A204.1 (cell line): ENCODE data around the gene ADAMTS9.

Source experiments
- FAIRE-seq: peaks from 2 replicates; lab custom pipeline; 2012; peaks lifted over from hg19 to GRCh38; lab: Jason Lieb, UNC

ADAMTS9 gene, protein sequence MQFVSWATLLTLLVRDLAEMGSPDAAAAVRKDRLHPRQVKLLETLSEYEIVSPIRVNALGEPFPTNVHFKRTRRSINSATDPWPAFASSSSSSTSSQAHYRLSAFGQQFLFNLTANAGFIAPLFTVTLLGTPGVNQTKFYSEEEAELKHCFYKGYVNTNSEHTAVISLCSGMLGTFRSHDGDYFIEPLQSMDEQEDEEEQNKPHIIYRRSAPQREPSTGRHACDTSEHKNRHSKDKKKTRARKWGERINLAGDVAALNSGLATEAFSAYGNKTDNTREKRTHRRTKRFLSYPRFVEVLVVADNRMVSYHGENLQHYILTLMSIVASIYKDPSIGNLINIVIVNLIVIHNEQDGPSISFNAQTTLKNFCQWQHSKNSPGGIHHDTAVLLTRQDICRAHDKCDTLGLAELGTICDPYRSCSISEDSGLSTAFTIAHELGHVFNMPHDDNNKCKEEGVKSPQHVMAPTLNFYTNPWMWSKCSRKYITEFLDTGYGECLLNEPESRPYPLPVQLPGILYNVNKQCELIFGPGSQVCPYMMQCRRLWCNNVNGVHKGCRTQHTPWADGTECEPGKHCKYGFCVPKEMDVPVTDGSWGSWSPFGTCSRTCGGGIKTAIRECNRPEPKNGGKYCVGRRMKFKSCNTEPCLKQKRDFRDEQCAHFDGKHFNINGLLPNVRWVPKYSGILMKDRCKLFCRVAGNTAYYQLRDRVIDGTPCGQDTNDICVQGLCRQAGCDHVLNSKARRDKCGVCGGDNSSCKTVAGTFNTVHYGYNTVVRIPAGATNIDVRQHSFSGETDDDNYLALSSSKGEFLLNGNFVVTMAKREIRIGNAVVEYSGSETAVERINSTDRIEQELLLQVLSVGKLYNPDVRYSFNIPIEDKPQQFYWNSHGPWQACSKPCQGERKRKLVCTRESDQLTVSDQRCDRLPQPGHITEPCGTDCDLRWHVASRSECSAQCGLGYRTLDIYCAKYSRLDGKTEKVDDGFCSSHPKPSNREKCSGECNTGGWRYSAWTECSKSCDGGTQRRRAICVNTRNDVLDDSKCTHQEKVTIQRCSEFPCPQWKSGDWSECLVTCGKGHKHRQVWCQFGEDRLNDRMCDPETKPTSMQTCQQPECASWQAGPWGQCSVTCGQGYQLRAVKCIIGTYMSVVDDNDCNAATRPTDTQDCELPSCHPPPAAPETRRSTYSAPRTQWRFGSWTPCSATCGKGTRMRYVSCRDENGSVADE (N-terminal part only)

DNA sequence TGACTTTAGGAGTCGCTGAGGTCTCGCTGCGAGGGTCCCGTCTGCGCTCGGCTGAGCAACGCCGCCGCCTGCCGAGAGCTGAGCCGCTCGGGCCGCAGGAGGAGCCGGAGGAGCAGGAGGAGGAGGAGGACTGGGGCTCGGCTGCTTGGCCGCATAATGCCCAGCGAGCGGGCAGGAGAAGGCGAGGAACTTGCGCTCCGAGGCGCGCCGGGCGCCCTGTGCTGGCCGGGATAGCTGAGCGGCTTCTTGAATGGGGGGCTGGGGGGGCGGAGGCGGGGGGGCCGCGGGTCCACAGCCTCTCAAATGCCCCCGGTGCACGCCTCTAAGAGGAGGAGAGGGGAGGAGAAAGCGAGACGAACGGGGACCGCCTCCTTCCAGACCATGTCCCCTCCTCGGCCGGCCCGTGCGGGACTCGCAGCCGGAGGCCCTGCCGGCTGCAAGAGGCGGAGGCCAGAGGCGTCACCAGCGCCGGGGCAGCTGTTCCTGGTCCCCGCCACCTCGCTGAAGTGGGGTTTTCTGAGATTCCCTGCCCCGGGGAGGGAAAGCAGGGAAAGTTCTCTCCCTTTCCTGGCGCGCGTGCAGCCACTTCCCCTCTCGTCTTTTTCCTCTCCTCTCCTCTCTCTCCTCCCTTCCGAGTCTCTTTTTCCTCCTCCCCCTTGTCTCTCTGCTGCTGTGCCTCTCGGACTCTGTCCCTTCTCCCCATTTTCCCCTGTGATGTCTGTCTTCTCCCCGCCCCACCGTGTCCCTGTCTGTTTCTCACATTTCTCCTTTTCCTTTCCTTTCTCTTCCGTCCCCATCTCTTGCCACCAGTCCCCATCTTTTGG is at the start of gene ADAMTS9:
TSS of gene ADAMTS9 (minus strand) at position 220 of the 824 bp plus-strand sequence. CDS start 343 bp downstream, outside the sequence.
- no peak for FAIRE-seq

GRCh38 chr3:64732576-64732975 is 44.8 kb upstream of the ADAMTS9 start:
- no peak for FAIRE-seq

DNA sequence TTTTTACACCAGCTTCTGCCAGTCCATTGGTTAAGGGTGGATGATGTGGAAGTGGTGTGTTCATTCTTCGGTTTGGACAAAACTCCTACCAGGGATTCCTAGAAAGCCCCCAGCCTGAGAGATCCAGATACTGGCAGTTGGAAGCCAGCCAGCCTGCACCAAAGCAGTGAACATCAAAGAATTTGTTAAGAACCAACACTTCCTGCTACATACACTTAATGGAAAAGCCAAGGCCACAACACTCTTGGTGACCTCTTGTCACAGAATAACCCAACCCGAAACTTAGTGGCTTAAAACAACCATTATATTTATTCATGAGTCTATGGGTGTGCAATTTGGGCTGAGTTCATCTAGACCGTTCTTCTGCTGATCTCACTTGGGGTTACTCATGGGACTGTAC is 42.9 kb upstream of the ADAMTS9 start:
- FAIRE-seq = no peak

- no peak for FAIRE-seq
Observed at GRCh38 chr3:64728994-64729393, 41.2 kb upstream of the ADAMTS9 start.

- no peak for FAIRE-seq
Observed at GRCh38 chr3:64728428-64728827, 40.6 kb upstream of the ADAMTS9 start.

DNA sequence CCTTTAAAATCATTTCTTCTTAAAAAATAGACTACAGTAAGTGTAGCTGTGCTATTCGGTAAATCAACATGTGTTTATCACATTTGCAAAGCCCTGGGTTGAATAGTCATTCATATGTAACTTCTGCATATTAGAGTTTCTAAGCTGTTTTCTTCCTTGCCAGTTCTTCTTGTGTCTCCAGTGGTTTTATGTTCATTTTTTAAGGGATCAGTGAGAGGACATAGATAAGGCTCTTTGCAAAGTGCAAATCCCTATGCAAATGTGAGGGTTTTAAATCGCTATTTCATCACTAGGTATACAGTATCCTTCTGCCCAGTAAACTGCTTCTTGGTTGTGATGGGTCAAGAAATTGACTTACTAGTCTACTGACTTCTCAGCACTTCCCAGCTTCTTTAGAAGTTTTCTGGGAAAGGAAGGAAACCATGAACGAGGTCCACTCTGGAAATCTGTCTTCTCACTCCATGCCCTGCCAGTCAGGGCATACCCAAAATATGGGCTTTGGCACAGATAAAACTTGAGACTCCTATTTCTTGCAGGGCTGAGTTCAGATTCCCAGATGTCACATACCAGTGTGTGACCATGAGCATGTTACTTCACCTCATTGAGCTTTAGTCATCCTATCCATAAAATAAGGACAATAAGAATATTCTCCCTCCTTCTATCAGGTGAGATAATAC is 38.8 kb upstream of the ADAMTS9 start:
- FAIRE-seq = no peak

GRCh38 chr3:64718976-64719375 is 31.2 kb upstream of the ADAMTS9 start:
- no peak for FAIRE-seq

DNA sequence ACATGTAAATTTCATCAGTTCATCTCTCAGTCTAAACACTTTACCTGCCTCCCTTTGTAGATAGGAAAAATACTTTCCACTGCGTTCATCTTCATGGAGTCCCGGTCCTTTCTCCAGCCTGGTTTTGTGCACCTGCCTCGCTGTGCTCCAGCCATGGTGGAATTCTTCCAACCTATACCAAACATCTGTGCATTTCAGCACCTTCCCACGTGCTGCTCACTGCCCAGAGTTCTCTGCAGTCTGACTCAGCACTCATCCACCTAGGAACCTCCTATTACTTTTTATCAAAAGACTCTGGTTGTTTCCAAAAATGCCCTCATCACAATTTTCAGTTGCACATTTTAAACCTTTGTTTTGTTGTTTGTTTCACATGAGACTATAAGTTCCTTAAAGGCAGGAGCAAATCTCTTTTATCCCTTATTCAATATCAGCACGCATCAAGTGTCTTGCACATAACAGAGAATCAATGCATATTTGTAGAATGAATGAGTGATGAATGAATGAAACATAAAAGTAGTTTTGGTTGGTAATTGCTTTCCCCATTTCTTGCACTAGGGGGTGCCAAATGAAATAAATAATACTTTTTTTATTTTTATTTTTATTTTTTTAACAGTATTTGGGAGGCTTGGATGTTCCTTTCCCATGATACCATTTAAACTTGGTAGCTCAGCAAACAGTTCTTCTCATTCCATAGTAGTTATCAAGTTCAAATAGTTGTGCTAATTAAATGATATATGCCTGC is 30.2 kb upstream of the ADAMTS9 start:
- no peak for FAIRE-seq

GRCh38 chr3:64717411-64717810 is 29.6 kb upstream of the ADAMTS9 start:
- no peak for FAIRE-seq

GRCh38 chr3:64716110-64716710 is 28.4 kb upstream of the ADAMTS9 start:
- FAIRE-seq = no peak

GRCh38 chr3:64715211-64715982 is 27.6 kb upstream of the ADAMTS9 start:
- no peak for FAIRE-seq

- no peak for FAIRE-seq
Observed at GRCh38 chr3:64708456-64708855, 20.7 kb upstream of the ADAMTS9 start.

GRCh38 chr3:64705946-64706345 is 18.1 kb upstream of the ADAMTS9 start:
- no peak for FAIRE-seq

DNA sequence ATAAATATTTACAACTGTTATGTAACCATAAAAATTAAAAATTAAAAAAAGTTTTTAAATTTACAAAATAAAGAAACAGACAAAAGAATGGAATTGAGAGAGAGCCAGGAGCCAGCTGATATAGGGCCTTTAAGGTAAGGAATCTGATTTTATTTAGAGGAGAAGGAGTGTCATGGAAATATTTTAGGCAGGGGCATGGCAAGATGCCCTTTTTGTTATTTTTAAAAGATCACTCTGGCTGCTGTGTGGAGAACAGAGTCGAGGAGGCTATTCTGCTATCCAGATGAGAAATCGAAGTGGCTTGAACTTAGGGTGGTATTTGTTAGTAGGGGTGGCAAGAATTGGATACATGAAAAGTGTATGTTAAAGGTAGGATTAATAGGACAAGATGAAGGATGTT is 9.1 kb upstream of the ADAMTS9 start:
- FAIRE-seq = no peak

DNA sequence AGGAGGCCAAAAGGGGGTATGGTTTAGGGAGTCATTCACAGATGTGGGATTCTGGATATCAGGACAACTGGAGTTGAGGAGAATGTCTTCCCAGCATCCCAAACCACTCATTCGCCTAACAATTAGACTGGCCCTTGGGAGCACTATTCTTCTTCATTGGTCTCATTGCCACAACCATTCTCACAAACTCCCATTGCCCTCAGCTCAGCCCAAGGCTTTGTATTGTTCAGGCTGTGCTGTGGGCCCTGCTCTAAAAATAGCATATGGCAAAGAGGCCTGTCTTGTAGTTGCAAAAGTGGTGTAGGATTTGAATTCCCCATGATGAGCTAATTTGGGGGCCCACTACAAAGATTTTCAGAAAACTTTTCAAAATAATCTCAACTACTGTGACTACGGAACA is 6.3 kb upstream of the ADAMTS9 start:
- no peak for FAIRE-seq

GRCh38 chr3:64693031-64693430 is 5.2 kb upstream of the ADAMTS9 start:
- FAIRE-seq = no peak

DNA sequence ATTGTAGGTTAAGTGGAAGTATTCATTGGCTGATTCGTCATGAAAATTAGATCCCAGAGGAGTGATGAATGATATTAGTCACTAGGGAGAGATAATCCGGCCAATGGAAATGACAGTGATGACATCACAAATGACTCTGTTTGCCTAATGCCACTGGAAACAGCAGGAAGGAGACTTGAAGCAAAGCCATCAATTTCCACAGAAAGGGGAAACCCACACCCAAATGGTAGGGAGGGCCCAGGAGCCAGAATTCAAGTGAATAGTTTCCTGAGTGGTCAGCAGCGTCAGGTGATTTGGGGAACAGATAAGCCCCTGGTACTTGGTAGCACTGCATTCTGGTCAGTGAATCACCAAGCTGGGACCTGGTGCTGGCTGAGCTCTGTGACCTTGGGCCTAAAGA is 3.3 kb upstream of the ADAMTS9 start:
- FAIRE-seq = no peak

DNA sequence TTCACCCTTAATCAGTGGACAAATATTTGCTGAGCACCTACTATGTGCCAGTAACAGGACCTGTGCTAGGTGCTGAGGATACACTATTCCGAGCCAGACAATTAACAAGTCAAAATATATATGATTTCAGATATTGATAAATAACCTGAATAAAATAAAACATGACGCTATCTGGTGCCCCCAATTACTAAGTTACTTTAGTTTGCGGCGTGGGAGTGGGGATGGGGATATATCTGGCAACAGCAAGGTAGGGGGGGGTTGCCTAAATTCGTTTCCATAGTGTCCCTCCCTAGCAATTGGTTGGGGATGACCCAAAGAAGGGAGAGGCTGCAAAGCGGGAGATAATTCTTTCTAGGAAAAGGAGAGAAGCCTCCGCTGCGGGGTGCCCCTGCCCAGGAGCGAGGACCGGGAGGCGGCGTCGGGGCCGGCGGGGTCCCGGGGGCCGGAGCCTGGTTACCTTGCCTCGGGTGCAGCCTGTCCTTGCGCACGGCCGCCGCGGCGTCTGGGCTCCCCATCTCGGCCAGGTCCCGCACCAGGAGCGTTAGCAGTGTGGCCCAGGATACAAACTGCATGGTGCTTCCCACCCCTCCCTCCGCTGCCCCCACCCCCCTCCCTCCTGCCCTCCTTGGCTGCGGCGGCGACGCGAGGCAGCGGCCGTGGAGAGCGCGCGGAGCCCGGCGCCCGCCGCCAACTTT is 567 bp downstream of the ADAMTS9 start:
- FAIRE-seq = no peak
